Panc1 (cell line): ENCODE measurements around the gene MEGF11.

ENCODE experiments used
- CTCF ChIP-seq: fragments of 450-650 bp; IDR thresholded peaks from 2 replicates; pipeline ENCODE4 v1.5.1; 2017; ENCODE audit warnings: mild to moderate bottlenecking
- POLR2AphosphoS5 ChIP-seq: IDR thresholded peaks from 2 replicates; pipeline ENCODE4 v1.6.1; 2012; ENCODE audit warnings: mild to moderate bottlenecking, low read depth, low read length, moderate library complexity
- REST ChIP-seq, 2 experiments: IDR thresholded peaks; 2 replicates each; pipeline ENCODE4 v1.6.1; 2011 to 2012; ENCODE audit warnings: low read depth in 2 of 2, control low read depth in 1 of 2, low read length in 1 of 2, mild to moderate bottlenecking in 1 of 2, moderate library complexity in 1 of 2; ENCODE audit not compliant: insufficient read depth in 1 of 2

- TF ChIP-seq REST (IDR thresholded peaks at IDR 0.05; ENCODE audit: insufficient read depth in 1 of 2, low read depth in 2 of 2, low read length in 1 of 2) = no peak
- no peak for TF ChIP-seq CTCF
- TF ChIP-seq POLR2AphosphoS5 = no peak
These were observed 314.9 kb downstream of the MEGF11 start for GRCh38 chr15:65938604-65939003.
